HEK293T (cell line): ENCODE results near the gene GMIP.

ENCODE experiments used
- ARNT ChIP-seq: fragments of 450-650 bp; IDR thresholded peaks from 2 replicates; pipeline ENCODE4 v1.6.1; 2017; ENCODE audit warnings: mild to moderate bottlenecking
- BHLHE40 ChIP-seq: fragments of 450-650 bp; IDR thresholded peaks from 2 replicates; pipeline ENCODE4 v1.6.1; 2016; ENCODE audit warnings: mild to moderate bottlenecking, moderate library complexity, borderline replicate concordance
- ELF4 ChIP-seq: fragments of 450-650 bp; IDR thresholded peaks from 2 replicates; pipeline ENCODE4 v1.6.1; 2017; ENCODE audit warnings: antibody characterized with exemption
- FOXA1 ChIP-seq: fragments of 450-650 bp; IDR thresholded peaks from 2 replicates; pipeline ENCODE4 v1.6.1; 2016; ENCODE audit warnings: mild to moderate bottlenecking
- FOXK2 ChIP-seq: fragments of 450-650 bp; IDR thresholded peaks from 2 replicates; pipeline ENCODE4 v1.6.1; 2016; ENCODE audit warnings: mild to moderate bottlenecking
- HDGF ChIP-seq: fragments of 450-650 bp; IDR thresholded peaks from 2 replicates; pipeline ENCODE4 v1.6.1; 2017; ENCODE audit warnings: antibody characterized with exemption, borderline replicate concordance
- NFRKB ChIP-seq: fragments of 450-650 bp; IDR thresholded peaks from 2 replicates; pipeline ENCODE4 v1.6.1; 2016; ENCODE audit warnings: mild to moderate bottlenecking, moderate library complexity
- SP1 ChIP-seq: fragments of 450-650 bp; IDR thresholded peaks from 2 replicates; pipeline ENCODE4 v1.6.1; 2017
- TARDBP ChIP-seq: fragments of 450-650 bp; IDR thresholded peaks from 2 replicates; pipeline ENCODE4 v1.6.1; 2016
- ZNF384 ChIP-seq: fragments of 450-650 bp; IDR thresholded peaks from 2 replicates; pipeline ENCODE4 v1.6.1; 2016

- TF ChIP-seq TARDBP, result no peak
- no peak for TF ChIP-seq BHLHE40
- TF ChIP-seq ZNF384, result no peak
- no peak for TF ChIP-seq ARNT
- no peak for TF ChIP-seq HDGF
- TF ChIP-seq SP1, result no peak
- TF ChIP-seq FOXK2, result no peak
- no peak for TF ChIP-seq ELF4
- TF ChIP-seq FOXA1, result no peak
- TF ChIP-seq NFRKB, result no peak
Observed at GRCh38 chr19:19674315-19674714, 30.9 kb upstream of the GMIP start.
